Activated CD4-positive, CD25-positive, alpha-beta regulatory T cell treated with anti-CD3 and anti-CD28 coated beads, Interleukin-2, amount 50 U/mL, for 24 hours (primary cell): ENCODE measurements around the gene SLC5A11.
"Not testable (repeated sequence)": the region's sequence is repeated elsewhere in the genome, so short reads cannot be mapped to it uniquely, and the experiment has no call there.

ENCODE experiments used
- ATAC-seq, 2 donors: fragments of 150-1000 bp; cut with Tn5 transposase; one replicate each; pipeline ENCODE4 v1.10.0; 2021; ENCODE audit warnings: mild to moderate bottlenecking in 1 of 2, moderate library complexity in 1 of 2

The SLC5A11 gene

DNA sequence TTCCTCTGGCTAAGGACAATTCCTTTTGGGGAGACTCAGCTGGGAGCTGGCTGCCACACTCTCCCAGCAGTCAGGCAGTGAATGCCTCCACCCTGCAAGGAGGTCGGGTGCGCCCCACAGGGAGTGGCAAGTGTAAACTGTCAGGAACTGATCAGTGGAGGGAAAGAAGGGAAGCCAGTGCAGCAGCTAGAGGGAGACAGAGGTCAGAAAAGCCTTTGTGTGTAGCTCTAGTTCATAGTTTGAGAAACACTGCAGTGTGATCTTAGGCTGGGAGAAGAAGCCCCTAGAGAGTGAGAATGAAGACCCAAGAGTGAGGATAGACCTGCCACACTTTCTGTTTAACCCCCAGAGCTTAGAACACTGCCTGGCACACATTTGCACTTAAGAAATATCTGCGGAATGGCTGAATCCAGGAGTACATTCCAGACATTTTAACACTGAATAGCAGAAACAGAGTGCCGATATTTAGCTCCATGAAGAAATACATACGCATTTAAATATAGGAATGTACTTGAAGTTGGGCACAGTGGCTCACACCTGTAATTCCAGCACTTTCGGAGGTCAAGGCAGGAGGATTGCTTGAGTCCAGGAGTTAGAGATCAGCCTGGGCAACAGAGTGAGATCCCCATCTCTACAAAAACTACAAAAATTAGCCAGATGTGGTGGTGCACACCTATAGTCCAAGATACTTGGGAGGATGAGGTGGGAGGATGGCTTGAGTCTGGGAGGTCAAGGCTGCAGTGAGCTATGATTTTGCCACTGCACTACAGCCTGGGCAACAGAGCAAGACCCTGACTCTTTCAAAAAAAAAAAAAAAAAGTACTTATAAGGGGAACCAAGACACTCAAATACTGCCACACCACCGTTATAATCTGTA, 11.1 kb upstream of the SLC5A11 start:
- no peak for ATAC-seq

- no peak for ATAC-seq
These were observed 8.9 kb upstream of the SLC5A11 start for GRCh38 chr16:24836836-24837235.

DNA sequence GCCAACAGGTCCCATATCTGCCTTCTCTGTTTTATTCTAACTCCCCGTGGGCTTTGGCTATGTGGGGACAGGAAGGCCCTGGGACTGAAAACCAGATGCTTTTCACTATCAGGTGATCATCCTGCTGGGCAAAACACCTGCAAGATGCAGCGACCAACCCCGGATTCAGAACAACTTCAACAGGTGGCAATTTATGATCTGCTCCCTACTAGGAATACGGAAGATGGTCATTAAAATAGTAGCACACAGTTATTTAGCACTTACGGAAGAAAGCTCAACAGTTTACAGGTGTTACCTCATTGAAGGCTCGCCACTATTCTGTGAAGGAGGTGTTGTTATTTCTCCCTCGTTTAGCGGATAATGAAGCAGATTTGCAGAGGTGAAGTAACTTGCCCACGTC, 7.8 kb upstream of the SLC5A11 start:
- ATAC-seq = no peak

- ATAC-seq = no peak
These were observed 7.1 kb upstream of the SLC5A11 start for GRCh38 chr16:24838554-24839266.

GRCh38 chr16:24839347-24839972, 6.3 kb upstream of the SLC5A11 start:
- ATAC-seq = no peak

GRCh38 chr16:24841291-24841690, 4.5 kb upstream of the SLC5A11 start:
- ATAC-seq = no peak

DNA sequence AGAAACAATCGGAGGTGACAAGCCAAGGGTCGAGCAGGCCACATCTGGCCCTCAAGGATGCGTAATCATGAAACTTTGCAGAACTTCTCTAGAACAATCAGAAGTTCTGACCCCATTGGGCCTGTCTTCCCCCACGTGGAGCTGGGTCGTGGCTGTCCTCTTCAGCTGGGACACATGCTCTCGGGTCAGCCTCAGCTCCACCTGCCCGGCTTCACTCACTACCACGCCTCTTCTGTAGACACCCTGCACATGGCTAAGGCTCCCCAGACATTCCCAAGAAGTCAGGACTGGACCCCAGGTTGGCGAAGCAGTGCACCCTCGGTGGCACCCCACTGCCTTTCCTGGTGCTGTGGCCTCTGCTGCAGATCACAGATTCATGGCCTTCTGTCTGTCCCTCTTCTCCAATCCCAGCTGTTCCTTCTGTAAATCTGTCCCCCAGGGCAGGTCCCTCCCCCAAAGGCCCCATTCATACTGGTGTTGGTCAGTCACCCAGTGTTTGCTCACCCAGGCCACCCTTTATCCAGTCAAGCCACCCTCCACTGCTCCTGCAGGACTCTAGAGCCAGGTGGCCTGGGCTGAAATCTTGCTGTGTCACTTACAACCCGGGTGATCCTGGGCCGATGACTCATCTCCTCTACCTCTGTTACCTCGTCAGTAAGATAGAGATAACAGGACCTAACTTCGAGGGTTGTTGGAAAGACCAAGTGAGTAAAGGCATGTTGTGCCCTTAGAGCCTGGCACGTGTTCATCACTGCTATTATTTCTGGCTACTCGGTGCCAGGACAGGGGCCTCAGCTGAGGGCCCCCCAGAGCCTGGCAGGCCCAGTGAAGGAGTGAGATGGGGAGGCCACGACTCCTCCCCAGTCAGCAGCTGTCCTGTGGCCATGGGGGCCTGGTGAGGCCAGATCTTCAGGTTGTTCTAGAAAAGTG, 1.4 kb upstream of the SLC5A11 start:
- peak; percentile 70 to 77 for ATAC-seq

DNA sequence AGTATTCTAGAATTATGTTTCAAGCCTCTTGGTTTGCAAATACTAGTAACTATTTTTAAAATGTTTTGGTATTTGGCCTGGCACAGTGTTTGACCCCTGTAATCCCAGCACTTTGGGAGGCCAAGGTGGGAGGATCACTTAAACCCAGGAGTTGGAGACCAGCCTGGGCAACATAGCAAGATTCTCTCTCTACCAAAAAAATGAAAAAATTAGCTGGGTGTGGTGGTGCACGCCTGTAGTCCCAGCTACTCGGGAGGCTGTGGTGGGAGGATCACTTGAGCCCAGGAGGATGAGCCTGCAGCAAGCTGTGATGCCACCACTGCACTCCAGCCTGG, 765 bp upstream of the SLC5A11 start:
- not testable (repeated sequence) for ATAC-seq

DNA sequence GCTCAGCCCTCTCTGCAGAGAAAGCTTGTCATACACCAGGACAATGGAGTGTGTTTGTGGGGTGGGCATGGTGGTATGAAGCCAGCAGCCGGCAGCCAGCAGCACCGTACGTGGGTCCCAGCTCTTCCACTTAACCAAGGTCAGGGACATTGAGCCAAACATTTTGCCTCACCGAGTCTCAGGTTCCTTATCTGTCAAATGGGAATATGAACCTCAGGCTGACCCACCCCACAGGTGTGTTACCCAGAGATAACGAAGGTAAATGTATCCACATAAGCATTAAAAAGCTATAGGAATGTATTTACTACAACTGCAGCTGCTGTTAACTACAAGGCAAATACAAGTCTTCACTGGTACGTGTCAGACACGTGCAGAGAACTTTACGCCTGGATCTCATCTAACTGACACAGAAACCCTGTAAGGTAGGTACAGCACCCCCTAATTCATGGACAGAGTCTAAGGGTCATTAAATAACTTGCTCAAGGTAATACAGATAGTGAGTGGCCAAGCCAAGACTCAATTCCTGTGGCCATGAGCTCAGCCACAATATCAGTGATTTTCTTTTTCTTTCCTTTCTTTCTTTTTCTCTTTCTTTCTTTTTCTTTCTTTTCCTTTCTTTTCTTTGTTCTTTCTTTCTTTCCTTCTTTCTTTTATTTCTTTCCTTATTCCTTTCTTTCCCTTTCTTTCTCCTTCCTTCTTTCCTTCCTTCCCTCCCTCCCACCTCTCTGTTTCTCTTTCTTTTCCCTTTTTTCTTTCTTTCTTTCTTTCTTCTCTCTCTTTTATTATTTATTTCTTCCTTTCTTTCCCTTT, 990 bp downstream of the SLC5A11 start:
- no peak for ATAC-seq

DNA sequence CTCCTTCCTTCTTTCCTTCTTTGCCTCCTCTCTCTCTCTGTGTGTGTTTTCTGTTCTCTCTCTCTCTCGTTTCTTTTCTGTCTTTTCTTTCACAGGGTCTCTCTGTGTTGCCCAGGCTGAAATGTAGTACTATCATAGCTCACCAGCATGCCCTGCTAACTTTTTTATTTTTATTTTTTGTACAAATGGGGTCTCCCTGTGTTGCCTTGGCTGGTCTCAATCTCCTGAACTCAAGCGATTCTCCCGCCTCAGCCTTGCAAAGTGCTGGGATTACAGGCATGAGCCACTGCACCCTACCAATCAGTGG, 1.5 kb downstream of the SLC5A11 start:
- ATAC-seq = no peak

DNA sequence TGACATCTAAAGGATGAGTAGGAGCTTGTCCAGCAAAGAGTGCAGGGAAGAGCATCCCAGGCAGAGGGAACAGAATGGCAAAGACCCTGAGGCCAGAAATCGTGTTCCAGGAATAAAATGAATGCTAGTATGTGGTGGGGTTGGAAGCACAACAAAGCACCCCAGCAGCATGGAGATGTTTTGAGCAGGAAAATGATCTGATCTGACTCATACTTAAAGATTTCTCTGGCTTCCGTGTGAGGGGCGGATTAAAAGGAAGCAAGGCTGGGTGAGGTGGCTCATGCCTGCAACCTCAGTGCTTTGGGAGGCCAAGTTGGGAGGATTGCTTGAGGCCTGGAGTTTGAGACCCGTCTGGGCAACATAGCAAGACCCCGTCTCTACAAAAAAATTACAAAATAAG, 2.3 kb downstream of the SLC5A11 start:
- ATAC-seq = no peak

- ATAC-seq = no peak
These were observed 3.9 kb downstream of the SLC5A11 start for GRCh38 chr16:24849641-24850040.

GRCh38 chr16:24850289-24850938, 4.7 kb downstream of the SLC5A11 start:
- ATAC-seq = peak; percentile 75 to 76

GRCh38 chr16:24851700-24852099, 5.9 kb downstream of the SLC5A11 start:
- peak; percentile 87 to 89 for ATAC-seq

- ATAC-seq = no peak
These were observed 6.5 kb downstream of the SLC5A11 start for GRCh38 chr16:24852281-24852721.

- no peak for ATAC-seq
These were observed 7.5 kb downstream of the SLC5A11 start for GRCh38 chr16:24853169-24853824.

GRCh38 chr16:24853830-24854229, 8.1 kb downstream of the SLC5A11 start:
- ATAC-seq = no peak

GRCh38 chr16:24854607-24855171, 8.9 kb downstream of the SLC5A11 start:
- ATAC-seq = no peak

DNA sequence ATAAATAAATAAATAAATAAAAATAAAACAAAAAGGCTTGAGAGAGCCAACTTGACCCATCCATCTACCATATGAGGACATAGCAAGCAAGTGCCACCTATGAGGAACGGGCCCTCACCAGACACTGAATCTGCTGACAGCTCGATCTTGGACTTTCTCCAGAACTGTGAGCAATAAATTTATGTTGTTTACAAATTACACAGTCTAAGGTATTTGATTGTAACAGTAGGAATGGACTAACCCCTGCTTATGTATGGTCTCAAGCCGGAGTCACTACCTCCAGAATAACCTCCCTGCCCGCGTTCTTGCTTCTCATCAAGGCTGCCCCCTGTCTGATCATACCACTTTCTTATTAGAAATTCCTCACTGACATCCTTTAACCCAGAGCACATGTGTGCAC, 9.9 kb downstream of the SLC5A11 start:
- no peak for ATAC-seq

- ATAC-seq = not testable (repeated sequence)
These were observed 11.1 kb downstream of the SLC5A11 start for GRCh38 chr16:24856871-24857270.
